Measurements from ENCODE around the gene IRF6. TPM values are rescaled to one million over a fixed set of nuclear protein-coding genes. Genes with fewer than 3 reads are reported as not detected.
A peak's percentile ranks its signal among the peaks of the same experiment; 100 is the strongest.

The IRF6 gene
- total and polyA plus RNA-seq, 2 experiments from 2014 or later, result 1.9 to 2.6 TPM

DNA sequence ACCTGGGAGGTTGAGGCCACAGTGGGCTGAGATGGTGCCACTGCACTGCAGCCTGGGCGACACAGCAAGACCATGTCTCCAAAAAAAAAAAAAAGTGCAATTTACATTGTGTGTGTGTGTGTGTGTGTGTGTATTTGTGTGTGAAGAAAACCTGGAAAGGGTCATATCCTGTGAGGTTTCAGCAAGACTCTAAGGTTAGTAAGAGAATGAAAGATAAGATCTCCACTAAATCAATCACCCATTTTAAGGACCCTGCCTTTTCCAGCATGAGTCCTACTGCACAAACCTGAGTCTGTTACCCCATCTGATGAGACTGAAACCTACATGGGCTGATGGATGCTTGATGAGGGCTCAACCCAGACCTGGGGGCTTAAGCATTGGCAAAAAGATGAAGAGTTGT lies 16.7 kb downstream of the IRF6 start:
- Histone ChIP-seq H3K27me3 (peaks cover 65% of the 10 kb centered on the region), H3K4me3 (no peak overlapping the region), H3K36me3 (no peaks in the 10 kb centered on the region), H3K9me3 (ENCODE audit: low read depth) (no peaks in the 10 kb centered on the region), H3K4me1 (ENCODE audit: low read depth) (peaks cover 3% of the 10 kb centered on the region), H3K27ac (no peak overlapping the region)
- no peak for DNase-seq (ENCODE audit: low read depth in 1 of 2, low spot score in 1 of 2)
- TF ChIP-seq, protein P1, sequence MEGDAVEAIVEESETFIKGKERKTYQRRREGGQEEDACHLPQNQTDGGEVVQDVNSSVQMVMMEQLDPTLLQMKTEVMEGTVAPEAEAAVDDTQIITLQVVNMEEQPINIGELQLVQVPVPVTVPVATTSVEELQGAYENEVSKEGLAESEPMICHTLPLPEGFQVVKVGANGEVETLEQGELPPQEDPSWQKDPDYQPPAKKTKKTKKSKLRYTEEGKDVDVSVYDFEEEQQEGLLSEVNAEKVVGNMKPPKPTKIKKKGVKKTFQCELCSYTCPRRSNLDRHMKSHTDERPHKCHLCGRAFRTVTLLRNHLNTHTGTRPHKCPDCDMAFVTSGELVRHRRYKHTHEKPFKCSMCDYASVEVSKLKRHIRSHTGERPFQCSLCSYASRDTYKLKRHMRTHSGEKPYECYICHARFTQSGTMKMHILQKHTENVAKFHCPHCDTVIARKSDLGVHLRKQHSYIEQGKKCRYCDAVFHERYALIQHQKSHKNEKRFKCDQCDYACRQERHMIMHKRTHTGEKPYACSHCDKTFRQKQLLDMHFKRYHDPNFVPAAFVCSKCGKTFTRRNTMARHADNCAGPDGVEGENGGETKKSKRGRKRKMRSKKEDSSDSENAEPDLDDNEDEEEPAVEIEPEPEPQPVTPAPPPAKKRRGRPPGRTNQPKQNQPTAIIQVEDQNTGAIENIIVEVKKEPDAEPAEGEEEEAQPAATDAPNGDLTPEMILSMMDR (IDR thresholded peaks at IDR 0.05; ENCODE audit: low read depth, low read length), result no peak

DNA sequence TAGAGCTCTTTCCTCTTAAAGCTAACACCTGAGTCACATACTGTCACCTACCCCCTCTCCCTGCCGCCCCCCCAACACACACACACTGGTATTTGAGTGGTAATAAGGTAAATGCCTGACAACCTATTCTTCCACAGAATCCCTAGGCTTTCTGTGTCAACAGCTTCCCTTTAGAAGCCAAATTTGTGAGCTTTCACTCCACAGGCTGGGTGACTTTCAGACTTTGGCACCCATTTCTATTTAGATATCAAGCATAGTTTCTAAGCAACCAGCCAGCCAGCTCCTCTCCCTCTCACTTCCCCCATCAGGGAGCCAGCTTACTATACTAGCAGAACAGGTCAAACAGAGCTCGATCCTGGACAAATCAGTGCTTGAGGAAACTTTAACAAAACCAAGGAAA lies 18.4 kb downstream of the IRF6 start:
- no peaks in the 10 kb centered on the region for H3K9me3 ChIP-seq (ENCODE audit: low read depth)
- H3K27me3 ChIP-seq, result peaks cover 65% of the 10 kb centered on the region
- no peaks in the 10 kb centered on the region for H3K36me3 ChIP-seq
- H3K4me3 ChIP-seq, result no peak overlapping the region
- TF ChIP-seq, protein P1 (IDR thresholded peaks at IDR 0.05; ENCODE audit: low read depth, low read length), result no peak
- H3K4me1 ChIP-seq (ENCODE audit: low read depth), result peaks cover 12% of the 10 kb centered on the region
- H3K27ac ChIP-seq, result no peak overlapping the region
- peak in 1 of 2 donors; percentile 30 for DNase-seq (ENCODE audit: low read depth in 1 of 2, low spot score in 1 of 2)

DNA sequence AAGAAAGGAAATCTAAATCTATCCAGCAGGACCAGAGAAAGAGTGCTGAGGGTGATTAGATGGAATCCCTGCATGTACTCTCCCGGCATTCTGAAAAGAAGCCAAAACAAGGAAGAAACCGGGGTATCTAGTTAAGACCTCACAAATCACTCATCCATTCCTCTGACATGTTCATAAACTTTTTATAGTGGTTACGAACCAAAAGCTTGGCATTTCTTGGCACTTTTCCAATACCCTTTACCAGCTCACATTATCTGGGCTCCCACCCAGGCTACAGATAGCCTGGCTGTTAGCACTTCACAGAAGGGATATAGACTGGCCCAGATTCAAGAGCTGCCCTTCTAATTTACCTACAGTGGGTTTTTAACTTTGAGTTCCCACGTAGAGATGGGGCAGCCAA lies 19.8 kb downstream of the IRF6 start:
- TF ChIP-seq, protein P1 (IDR thresholded peaks at IDR 0.05; ENCODE audit: low read depth, low read length), result no peak
- Histone ChIP-seq H3K4me1 (ENCODE audit: low read depth) (peaks cover 12% of the 10 kb centered on the region), H3K36me3 (no peaks in the 10 kb centered on the region), H3K27ac (no peak overlapping the region), H3K27me3 (peaks cover 53% of the 10 kb centered on the region), H3K4me3 (no peak overlapping the region), H3K9me3 (ENCODE audit: low read depth) (no peaks in the 10 kb centered on the region)
- DNase-seq (ENCODE audit: low read depth in 1 of 2, low spot score in 1 of 2), result no peak

DNA sequence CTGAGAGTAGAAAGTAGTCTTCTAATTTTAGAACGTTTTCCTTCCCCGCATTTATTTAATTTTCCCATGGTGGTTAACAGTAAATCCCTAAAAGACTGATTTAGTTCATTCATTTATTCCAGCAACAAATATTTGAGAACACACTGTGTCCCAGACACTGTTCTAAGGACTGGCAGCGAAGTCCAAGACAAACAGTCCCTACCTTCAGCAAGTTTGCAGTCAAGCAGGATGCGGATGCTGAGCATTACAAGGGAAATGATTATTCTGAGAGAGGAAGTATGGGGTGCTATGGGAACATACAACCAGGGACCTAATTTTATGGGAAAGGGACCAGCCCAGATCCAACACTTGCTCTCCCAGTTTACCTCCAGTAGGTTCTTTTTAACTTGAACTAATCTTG lies 20.4 kb downstream of the IRF6 start:
- H3K36me3 ChIP-seq, result no peaks in the 10 kb centered on the region
- no peaks in the 10 kb centered on the region for H3K9me3 ChIP-seq (ENCODE audit: low read depth)
- TF ChIP-seq, protein P1 (IDR thresholded peaks at IDR 0.05; ENCODE audit: low read depth, low read length), result no peak
- no peak for DNase-seq (ENCODE audit: low read depth in 1 of 2, low spot score in 1 of 2)
- no peak overlapping the region for H3K27ac ChIP-seq
- H3K4me3 ChIP-seq, result no peak overlapping the region
- H3K4me1 ChIP-seq (ENCODE audit: low read depth), result peaks cover 12% of the 10 kb centered on the region
- H3K27me3 ChIP-seq, result peaks cover 48% of the 10 kb centered on the region

DNA sequence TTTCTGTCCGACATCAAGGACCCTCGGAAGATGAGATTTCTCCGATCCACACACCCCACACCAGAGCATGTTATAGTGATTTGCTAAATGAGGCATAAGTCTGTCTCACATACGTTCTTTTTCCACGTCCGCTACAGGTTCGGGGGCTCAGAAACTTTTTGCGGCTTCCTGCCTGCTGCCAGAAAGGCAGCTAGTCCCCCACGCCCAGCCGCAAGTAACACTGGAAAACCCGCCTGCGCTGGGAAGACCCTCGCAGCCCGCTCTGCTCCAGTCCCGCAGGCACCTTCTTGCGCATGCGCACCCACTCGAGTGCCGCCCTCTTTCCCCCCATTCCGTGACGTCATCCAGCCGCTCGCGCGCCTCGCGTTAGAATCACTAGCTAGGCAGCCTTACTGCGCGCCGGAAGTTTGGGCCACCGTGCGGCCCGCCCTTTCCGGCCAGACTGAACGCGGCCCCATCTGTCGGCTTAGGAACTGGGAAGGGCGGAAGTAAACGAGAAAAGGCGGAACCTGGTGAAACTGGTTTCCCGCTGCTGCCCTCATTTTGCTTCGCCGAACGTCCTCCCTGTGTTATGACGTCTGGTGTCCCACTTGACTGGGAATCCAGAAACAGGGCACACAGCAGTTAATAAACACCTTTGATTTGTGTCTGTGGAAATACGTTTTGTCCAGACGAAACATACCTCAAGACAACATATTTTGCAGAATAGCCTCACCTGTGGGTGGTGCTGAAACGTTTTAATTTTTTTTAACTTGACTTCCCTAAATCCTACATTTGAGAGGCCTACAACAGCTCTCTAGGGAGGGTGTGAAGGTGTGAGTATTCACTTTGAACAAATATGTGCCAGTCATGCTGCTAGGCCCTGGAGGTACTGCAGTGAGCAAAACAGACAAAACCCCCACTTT lies 21.4 kb downstream of the IRF6 start, which contains the start of gene C1orf74:
C1orf74 (minus strand) TSS at position 295 of the 905 bp plus-strand sequence. CDS start 925 bp downstream, outside the sequence.
- Histone ChIP-seq H3K27me3 (peaks cover 38% of the 10 kb centered on the region), H3K27ac (peak within 1 kb of the TSS; percentile 86), H3K4me3 (peak within 1 kb of the TSS; percentile 54), H3K36me3 (no peaks in the 10 kb centered on the region), H3K9me3 (ENCODE audit: low read depth) (no peaks in the 10 kb centered on the region), H3K4me1 (ENCODE audit: low read depth) (peaks cover 12% of the 10 kb centered on the region)
- TF ChIP-seq, protein P1 (IDR thresholded peaks at IDR 0.05; ENCODE audit: low read depth, low read length), result no peak
- DNase-seq (ENCODE audit: low read depth in 1 of 2, low spot score in 1 of 2), result peak; percentile 98 to 99
